GM19328 (cell line): ENCODE measurements around the gene STRA8.
A peak's percentile ranks its signal among the peaks of the same experiment; 100 is the strongest.

Experiments
- ATAC-seq: cut with Tn5 transposase; IDR thresholded peaks from one replicate; pipeline ENCODE4 v1.9.1; 2021; ENCODE audit warnings: mild to moderate bottlenecking, moderate library complexity; ENCODE audit not compliant: unreplicated experiment

Gene STRA8

GRCh38 chr7:135235841-135236240, 2.2 kb downstream of the STRA8 start:
- ATAC-seq: no peak

GRCh38 chr7:135236727-135237126, 3.1 kb downstream of the STRA8 start:
- peak; percentile 75 for ATAC-seq

GRCh38 chr7:135238112-135238744, 4.6 kb downstream of the STRA8 start:
- ATAC-seq: no peak

GRCh38 chr7:135239263-135239662, 5.6 kb downstream of the STRA8 start:
- ATAC-seq: no peak

GRCh38 chr7:135240441-135240840, 6.8 kb downstream of the STRA8 start:
- ATAC-seq: no peak

GRCh38 chr7:135242096-135242684, 8.6 kb downstream of the STRA8 start:
- no peak for ATAC-seq

DNA sequence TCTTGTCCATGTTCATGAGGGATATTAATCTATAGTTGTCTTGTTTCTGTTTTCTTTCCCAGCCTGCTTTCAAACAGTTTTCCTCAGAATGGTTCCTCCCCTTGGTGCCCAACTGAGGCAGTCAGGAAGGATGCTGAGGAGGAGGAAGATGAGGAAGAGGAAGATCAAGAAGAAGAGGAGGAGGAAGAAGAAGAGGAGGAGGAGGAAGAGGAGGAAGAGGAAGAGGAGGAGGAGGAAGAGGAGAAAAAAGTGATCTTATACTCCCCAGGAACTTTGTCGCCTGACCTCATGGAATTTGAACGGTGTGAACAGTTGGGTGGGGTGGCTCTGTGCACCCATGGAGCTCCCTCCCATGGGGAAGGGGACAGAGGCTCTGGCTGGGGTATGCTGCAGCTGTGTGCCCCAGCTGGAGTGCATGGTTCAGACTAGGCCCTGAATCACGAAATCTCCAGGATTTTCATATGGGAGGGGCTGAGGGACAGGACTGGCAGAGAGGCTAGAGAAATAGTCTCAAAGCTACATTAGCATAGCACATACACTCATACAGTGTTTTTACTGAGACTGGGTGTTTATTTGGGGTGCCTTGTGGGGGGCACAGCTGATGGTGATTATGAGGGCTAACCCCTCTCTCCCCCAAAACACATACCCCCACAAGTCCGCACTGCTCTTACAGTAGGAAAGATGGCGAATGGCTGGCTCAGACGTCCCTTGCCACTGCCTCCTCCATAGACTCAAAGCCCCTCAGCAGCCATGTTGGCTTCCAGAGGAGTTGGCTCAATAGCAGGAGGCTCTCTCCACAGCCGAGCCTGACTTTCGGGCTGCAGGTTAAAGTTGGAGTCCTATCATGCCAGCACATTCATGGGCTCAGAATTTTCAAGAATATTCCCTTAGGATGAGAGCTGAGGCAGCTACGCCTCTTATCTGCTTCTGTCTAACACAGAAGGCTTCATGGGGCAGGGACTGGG, 11.9 kb downstream of the STRA8 start:
- no peak for ATAC-seq

DNA sequence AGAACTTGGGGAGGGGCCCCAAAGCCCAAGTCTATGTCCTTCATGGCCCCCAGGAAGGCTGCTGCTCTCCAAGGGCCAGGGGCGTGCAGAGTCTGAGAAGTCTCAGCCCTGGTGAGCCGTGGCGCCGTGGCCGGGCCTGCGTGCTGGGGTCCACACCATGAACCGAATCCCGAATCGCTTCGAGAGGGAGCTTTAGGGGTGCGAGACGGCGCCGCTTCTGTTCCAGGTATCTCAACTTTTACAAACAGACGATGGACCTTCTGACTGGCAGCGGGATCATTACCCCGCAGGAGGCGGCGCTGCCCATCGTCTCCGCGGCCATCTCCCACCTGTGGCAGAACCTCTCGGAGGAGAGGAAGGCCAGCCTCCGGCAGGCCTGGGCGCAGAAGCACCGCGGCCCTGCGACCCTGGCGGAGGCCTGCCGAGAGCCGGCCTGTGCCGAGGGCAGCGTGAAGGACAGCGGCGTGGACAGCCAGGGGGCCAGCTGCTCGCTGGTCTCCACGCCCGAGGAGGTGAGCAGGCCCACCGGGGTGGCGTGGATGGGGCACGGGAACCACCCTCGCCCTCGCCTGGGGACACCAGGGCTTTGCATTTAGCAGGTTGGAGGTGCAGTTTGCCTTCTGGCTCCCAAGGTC, 12.7 kb downstream of the STRA8 start:
- ATAC-seq: no peak

GRCh38 chr7:135247746-135248471, 14.3 kb downstream of the STRA8 start:
- ATAC-seq: no peak

- no peak for ATAC-seq
These were observed 14.9 kb downstream of the STRA8 start for GRCh38 chr7:135248546-135248945.

GRCh38 chr7:135251496-135252391, 18.1 kb downstream of the STRA8 start:
- no peak for ATAC-seq

- no peak for ATAC-seq
These were observed 20.5 kb downstream of the STRA8 start for GRCh38 chr7:135253851-135254771.

GRCh38 chr7:135257790-135258189, 24.2 kb downstream of the STRA8 start:
- no peak for ATAC-seq

DNA sequence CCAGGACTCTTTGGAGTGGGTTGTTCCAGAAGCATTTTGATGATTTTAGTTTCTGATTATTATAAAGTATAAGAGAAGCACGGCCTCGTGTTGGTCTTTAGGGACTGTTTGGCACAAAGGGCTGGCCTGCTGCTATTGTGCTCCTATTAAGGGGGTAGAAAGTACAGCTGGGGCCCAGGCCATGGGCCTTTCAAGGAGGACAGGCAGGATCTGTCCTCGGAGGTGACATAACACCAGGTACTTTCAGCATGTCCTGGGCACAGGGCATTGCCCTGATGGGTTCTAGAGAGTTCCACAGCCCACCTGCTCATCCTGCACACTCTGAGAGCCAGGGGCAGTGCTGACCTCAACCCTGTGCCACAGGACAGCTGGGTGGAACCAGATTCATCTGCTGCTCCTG, 24.9 kb downstream of the STRA8 start:
- ATAC-seq: no peak

GRCh38 chr7:135259702-135260101, 26.1 kb downstream of the STRA8 start:
- no peak for ATAC-seq

GRCh38 chr7:135260470-135260869, 26.8 kb downstream of the STRA8 start:
- ATAC-seq: no peak

DNA sequence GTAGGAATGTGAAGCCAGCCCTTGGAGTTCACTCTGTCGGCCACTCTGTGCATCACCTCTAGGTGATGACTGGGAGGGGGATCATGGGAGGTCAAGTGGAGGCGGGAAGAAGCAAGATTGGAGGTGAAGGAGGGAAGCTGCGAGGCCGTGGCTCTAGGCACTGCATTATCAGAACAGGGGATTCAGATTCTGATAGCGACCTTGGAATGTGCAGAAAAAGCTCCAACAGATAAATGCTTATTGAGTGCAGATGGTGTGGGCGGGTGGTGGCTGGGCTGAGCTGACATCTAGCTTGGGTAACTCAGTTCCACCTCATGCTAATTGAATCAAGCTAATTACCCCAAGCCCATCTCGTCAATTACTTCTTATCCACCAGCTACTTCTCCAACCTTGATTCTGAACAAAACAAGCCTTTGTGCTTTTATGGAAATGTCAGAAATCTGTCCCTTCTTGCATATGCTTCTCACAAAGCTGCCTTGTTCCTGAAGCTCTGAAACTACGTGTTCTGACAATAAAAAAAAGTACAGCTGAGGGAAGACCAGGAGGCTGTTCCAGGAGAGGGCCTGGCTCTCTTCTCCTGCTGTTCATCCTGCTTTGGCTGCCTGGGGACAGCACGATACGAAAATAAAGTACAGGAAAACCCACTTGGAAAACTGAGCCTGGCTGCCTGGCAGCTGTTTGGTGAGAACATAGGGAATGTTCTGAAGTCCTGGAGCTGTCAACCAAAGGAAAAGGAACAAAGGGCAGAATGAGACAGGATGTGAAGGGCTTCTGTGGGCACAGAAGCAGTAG, 27.5 kb downstream of the STRA8 start:
- ATAC-seq: no peak
